Measurements from ENCODE around the gene TMEM200A.

Gene TMEM200A

GRCh38 chr6:130489514-130489913 lies 123.7 kb downstream of the TMEM200A start:
- no peak for DNase-seq (ENCODE audit: low read depth in 2 of 2)

Measured in stimulated activated CD8-positive, alpha-beta memory T cell treated with anti-CD3 and anti-CD28 coated beads, Interleukin-7, amount 100 ng/mL, for 1 hour (primary cell).